Measurements from ENCODE around the gene OPCML.

Gene OPCML

DNA sequence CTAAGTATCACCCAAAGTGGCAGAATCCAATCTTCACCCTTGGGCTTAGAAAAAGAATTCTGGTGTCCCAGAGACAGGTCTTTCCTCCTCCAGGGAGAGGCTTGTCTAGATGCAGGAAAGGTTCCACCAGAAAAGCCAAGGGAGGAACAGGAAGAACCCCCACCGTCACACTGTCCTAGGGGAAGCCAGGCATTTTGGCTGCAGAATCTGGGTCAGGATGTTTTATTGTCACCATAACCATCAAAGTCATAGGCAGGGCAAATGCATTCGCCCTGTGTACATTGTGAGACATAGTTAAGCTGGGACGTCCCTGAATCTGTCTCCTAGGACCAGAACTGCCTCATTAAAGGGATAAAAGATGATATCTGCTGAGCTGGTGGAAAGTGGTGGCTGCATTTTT is 590.5 kb downstream of the OPCML start:
- TF ChIP-seq, protein P1, sequence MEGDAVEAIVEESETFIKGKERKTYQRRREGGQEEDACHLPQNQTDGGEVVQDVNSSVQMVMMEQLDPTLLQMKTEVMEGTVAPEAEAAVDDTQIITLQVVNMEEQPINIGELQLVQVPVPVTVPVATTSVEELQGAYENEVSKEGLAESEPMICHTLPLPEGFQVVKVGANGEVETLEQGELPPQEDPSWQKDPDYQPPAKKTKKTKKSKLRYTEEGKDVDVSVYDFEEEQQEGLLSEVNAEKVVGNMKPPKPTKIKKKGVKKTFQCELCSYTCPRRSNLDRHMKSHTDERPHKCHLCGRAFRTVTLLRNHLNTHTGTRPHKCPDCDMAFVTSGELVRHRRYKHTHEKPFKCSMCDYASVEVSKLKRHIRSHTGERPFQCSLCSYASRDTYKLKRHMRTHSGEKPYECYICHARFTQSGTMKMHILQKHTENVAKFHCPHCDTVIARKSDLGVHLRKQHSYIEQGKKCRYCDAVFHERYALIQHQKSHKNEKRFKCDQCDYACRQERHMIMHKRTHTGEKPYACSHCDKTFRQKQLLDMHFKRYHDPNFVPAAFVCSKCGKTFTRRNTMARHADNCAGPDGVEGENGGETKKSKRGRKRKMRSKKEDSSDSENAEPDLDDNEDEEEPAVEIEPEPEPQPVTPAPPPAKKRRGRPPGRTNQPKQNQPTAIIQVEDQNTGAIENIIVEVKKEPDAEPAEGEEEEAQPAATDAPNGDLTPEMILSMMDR (IDR thresholded peaks at IDR 0.05; ENCODE audit: extremely low read depth, missing control alignments), result no peak
- no peak for DNase-seq (ENCODE audit: low spot score)

- peak; percentile 34 for DNase-seq (ENCODE audit: low spot score)
Measured at GRCh38 chr11:132941024-132941646, 591.2 kb downstream of the OPCML start.

GRCh38 chr11:132937016-132937415 is 595.3 kb downstream of the OPCML start:
- DNase-seq (ENCODE audit: low spot score), result no peak
- TF ChIP-seq, protein P1 (IDR thresholded peaks at IDR 0.05; ENCODE audit: extremely low read depth, missing control alignments), result no peak

More at GRCh38 chr11:132941024-132941646, 591.2 kb downstream of the OPCML start:
- TF ChIP-seq, protein P1 (IDR thresholded peaks at IDR 0.05; ENCODE audit: extremely low read depth, missing control alignments), result peak; percentile 72

DNA sequence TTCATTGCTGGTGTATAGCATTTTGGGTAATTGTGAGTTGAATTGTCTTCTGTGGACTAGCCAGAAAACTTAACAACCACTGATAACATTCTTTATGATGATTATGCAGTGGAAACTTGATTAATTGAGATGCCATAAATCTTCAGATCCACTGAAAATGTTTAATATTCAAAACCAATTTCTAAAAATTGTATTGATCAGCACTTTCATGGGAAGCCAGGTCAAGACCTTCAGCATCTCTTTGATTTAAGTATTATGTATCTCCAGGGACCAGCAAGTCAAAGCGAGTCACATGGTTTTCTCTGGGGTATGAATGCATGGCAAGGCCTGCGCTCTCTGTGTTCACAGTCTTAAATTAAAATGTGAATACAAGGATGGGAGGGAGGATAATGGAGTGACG is 596.9 kb downstream of the OPCML start:
- no peak for DNase-seq (ENCODE audit: low spot score)
- TF ChIP-seq, protein P1 (IDR thresholded peaks at IDR 0.05; ENCODE audit: extremely low read depth, missing control alignments), result no peak

- TF ChIP-seq, protein P1 (IDR thresholded peaks at IDR 0.05; ENCODE audit: extremely low read depth, missing control alignments), result no peak
- DNase-seq (ENCODE audit: low spot score), result no peak
Measured at GRCh38 chr11:132933703-132934102, 598.6 kb downstream of the OPCML start.

- DNase-seq (ENCODE audit: low spot score), result no peak
- TF ChIP-seq, protein P1 (IDR thresholded peaks at IDR 0.05; ENCODE audit: extremely low read depth, missing control alignments), result no peak
Measured at GRCh38 chr11:132925825-132926469, 606.4 kb downstream of the OPCML start.

DNA sequence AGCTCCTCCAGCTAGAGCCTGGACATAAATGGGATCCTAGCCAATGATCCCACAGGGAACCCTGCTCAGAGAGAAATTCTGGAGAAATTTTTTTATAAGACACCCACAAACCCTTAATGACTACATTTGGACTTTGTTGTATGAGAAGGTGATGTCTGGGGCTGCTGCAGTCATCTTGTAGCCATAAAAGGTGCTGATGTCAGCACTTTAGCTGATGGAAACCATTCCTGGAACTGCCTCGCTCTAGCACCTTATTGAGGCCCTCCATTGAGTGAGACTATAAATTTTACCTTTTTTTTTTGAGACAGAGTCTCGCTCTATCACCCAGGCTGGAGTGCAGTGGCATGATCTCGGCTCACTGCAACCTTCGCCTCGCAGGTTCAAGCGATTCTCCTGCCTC is 610.7 kb downstream of the OPCML start:
- TF ChIP-seq, protein P1 (IDR thresholded peaks at IDR 0.05; ENCODE audit: extremely low read depth, missing control alignments), result no peak

More for the DNA sequence above, 610.7 kb downstream of the OPCML start:
- no peak for DNase-seq (ENCODE audit: low spot score)
